Heart left ventricle (tissue), 16 donors: ENCODE results near the gene MAPT. TPM values are rescaled to one million over a fixed set of nuclear protein-coding genes. Genes with fewer than 3 reads are reported as not detected.
"Not testable (repeated sequence)": the region's sequence is repeated elsewhere in the genome, so short reads cannot be mapped to it uniquely, and the experiment has no call there.

Source experiments
- ATAC-seq, 4 donors: fragments of 200-7000 bp; cut with Tn5 transposase; one replicate each; pipeline ENCODE4 v1.9.1; 2020 to 2022; ENCODE audit warnings: moderate library complexity in 4 of 4, mild to moderate bottlenecking in 3 of 4, moderate number of reproducible peaks in 1 of 4
- DNase-seq, 5 donors: peaks; one replicate each; pipeline ENCODE4 v3.0.0-alpha.2; 2020
- H3K27ac ChIP-seq, 12 donors: fragments of 200-600 bp; sonication (generic) in 4 of 12; one replicate each; pipeline versions ENCODE4 v1.5.0 to v1.8.0; 2016 to 2022; ENCODE audit warnings: mild to moderate bottlenecking in 2 of 12
- H3K27me3 ChIP-seq, 9 donors: fragments of 200-600 bp; sonication (generic) in 2 of 9; one replicate each; pipeline versions ENCODE4 v1.5.1 to v1.8.0; 2016 to 2022; ENCODE audit warnings: mild to moderate bottlenecking in 3 of 9
- H3K36me3 ChIP-seq, 9 donors: fragments of 200-600 bp; sonication (generic) in 2 of 9; one replicate each; pipeline versions ENCODE4 v1.5.0 to v1.8.0; 2018 to 2022; ENCODE audit warnings: mild to moderate bottlenecking in 2 of 9
- H3K4me1 ChIP-seq, 12 donors: fragments of 200-600 bp; sonication (generic) in 4 of 12; one replicate each; pipeline versions ENCODE4 v1.5.0 to v1.8.0; 2016 to 2022; ENCODE audit warnings: mild to moderate bottlenecking in 3 of 12
- H3K4me3 ChIP-seq, 12 donors: fragments of 200-600 bp; sonication (generic) in 4 of 12; one replicate each; pipeline versions ENCODE4 v1.5.0 to v1.8.0; 2017 to 2022; ENCODE audit warnings: mild to moderate bottlenecking in 9 of 12, moderate library complexity in 4 of 12
- H3K9me3 ChIP-seq, 12 donors: fragments of 200-600 bp; sonication (generic) in 4 of 12; one replicate each; pipeline versions ENCODE4 v1.5.0 to v1.8.0; 2016 to 2022; ENCODE audit warnings: mild to moderate bottlenecking in 1 of 12
- POLR2A ChIP-seq, 2 donors: fragments of 450-650 bp; IDR thresholded peaks; one replicate each; pipeline ENCODE4 v1.6.1; 2017; ENCODE audit warnings: antibody characterized with exemption in 2 of 2, mild to moderate bottlenecking in 2 of 2, moderate library complexity in 2 of 2
- WGBS, 4 donors: extraction: QIAGEN DNeasy Blood & Tissue Kit in 2 of 4; methylation state at CpG; one replicate each; pipeline versions ENCODE4 v1.1.5 to v1.1.7; 2013 to 2018; 5-methylcytosine and 5-hydroxymethylcytosine counted together
- intact Hi-C, 10 donors: fragments of 100-400 bp; cut with DNase I; formaldehyde crosslinking; loops; one replicate each; pipeline versions ENCODE4 v1.11.1 to v1.14.2; 2022
- polyA plus RNA-seq, 2 donors: library from polyadenylated mRNA; stranded (reverse); fragments of 200-250 nt; gene quantifications; one replicate each; pipeline ENCODE4 v1.2.3, GENCODE V29; 2013
- total RNA-seq, 9 donors: library from RNA; depleted of rRNA in 2 of 9; stranded (reverse); fragments of >200 nt in 2 of 9; fragmentation: NEBNext Ultra II Directional in 3 of 9; extraction: Animal tissue kit (Norgen Biotek cat#: 25700) in 3 of 9; gene quantifications; one replicate each; pipeline versions ENCODE4 v1.1.0 to v1.2.4, GENCODE V29; 2016 to 2023
- TF ChIP-seq, protein P1 (sequence below), 12 donors: fragments of 200-600 bp; sonication (generic) in 4 of 12; IDR thresholded peaks; one replicate each; pipeline versions ENCODE4 v1.5.0 to v1.8.0; 2018 to 2022; ENCODE audit warnings: antibody characterized with exemption in 12 of 12, mild to moderate bottlenecking in 5 of 12
- donor health status: ischemic (EF 13 %, LVEDD 7.1; RV severe dilation, severe dysfunction).
- donor health status: healthy with polysubstance abuse.
- donor health status: DM: no; HTN: yes; CAD: no.
- donor health status: DM: no; HTN: no; CAD: no.
- donor health status: ischemic (EF 25% LVEDD 6.9; RV normal size, moderate dysfunction).
- donor health status: ischemic (EF 25% LVEDD 5.7; RV mildly dilated, moderate dysfunction).
- donor health status: healthy.
- donor health status: DM: yes; HTN: yes; CAD: no.
- donor health status: ischemic (EF 35%, LVEDD 5.7; RV mildly dilated, moderate dysfunction).
- donor health status: nonischemic (EF 11% LVEDD 7.7; RV severe dilation, severe dysfunction).
- donor health status: DM: yes; HTN: yes; CAD: no.
- donor health status: PGD.
- donor health status: ischemic (EF 29% LVEDD 5.4; RV normal size, mild dysfunction).
- donor health status: nonischemic (EF 23%, LVEDD 6.1; RV moderate dilation, normal function).

The MAPT gene
- total and polyA plus RNA-seq, 11 donors, result 2.9 to 70.4 (median 29.3) TPM

DNA sequence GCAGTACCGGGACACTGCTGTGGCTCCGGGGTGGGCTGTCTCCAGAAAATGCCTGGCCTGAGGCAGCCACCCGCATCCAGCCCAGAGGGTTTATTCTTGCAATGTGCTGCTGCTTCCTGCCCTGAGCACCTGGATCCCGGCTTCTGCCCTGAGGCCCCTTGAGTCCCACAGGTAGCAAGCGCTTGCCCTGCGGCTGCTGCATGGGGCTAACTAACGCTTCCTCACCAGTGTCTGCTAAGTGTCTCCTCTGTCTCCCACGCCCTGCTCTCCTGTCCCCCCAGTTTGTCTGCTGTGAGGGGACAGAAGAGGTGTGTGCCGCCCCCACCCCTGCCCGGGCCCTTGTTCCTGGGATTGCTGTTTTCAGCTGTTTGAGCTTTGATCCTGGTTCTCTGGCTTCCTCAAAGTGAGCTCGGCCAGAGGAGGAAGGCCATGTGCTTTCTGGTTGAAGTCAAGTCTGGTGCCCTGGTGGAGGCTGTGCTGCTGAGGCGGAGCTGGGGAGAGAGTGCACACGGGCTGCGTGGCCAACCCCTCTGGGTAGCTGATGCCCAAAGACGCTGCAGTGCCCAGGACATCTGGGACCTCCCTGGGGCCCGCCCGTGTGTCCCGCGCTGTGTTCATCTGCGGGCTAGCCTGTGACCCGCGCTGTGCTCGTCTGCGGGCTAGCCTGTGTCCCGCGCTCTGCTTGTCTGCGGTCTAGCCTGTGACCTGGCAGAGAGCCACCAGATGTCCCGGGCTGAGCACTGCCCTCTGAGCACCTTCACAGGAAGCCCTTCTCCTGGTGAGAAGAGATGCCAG, 117.6 kb downstream of the MAPT start:
- peak in 1 of 4 donors; percentile 34 for ATAC-seq
- 79 to 88% (median 86%) methylated on average over 16 to 28 of the region's 28 CpGs for WGBS, 4 donors

DNA sequence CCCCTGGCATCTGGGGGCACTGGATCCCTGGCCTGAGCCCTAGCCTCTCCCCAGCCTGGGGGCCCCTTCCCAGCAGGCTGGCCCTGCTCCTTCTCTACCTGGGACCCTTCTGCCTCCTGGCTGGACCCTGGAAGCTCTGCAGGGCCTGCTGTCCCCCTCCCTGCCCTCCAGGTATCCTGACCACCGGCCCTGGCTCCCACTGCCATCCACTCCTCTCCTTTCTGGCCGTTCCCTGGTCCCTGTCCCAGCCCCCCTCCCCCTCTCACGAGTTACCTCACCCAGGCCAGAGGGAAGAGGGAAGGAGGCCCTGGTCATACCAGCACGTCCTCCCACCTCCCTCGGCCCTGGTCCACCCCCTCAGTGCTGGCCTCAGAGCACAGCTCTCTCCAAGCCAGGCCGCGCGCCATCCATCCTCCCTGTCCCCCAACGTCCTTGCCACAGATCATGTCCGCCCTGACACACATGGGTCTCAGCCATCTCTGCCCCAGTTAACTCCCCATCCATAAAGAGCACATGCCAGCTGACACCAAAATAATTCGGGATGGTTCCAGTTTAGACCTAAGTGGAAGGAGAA, 118.2 kb downstream of the MAPT start:
- H3K27ac ChIP-seq, result no peak overlapping the region
- no peaks in the 10 kb centered on the region for H3K36me3 ChIP-seq
- ATAC-seq (peak in 1 of 4 donors; percentile 18), DNase-seq (peak in 1 of 5 donors; percentile 34)
- H3K4me1 ChIP-seq, result no peaks in the 10 kb centered on the region
- H3K27me3 ChIP-seq, result no peaks in the 10 kb centered on the region
- intact Hi-C loops, result no loop called here
- H3K9me3 ChIP-seq, result no peaks in the 10 kb centered on the region
- 77 to 88% (median 85%) methylated on average over 10 to 11 of the region's 11 CpGs for WGBS, 4 donors
- TF ChIP-seq, protein P1, sequence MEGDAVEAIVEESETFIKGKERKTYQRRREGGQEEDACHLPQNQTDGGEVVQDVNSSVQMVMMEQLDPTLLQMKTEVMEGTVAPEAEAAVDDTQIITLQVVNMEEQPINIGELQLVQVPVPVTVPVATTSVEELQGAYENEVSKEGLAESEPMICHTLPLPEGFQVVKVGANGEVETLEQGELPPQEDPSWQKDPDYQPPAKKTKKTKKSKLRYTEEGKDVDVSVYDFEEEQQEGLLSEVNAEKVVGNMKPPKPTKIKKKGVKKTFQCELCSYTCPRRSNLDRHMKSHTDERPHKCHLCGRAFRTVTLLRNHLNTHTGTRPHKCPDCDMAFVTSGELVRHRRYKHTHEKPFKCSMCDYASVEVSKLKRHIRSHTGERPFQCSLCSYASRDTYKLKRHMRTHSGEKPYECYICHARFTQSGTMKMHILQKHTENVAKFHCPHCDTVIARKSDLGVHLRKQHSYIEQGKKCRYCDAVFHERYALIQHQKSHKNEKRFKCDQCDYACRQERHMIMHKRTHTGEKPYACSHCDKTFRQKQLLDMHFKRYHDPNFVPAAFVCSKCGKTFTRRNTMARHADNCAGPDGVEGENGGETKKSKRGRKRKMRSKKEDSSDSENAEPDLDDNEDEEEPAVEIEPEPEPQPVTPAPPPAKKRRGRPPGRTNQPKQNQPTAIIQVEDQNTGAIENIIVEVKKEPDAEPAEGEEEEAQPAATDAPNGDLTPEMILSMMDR (IDR thresholded peaks at IDR 0.05), result no peak
- no peak for TF ChIP-seq POLR2A (IDR thresholded peaks at IDR 0.05)
- H3K4me3 ChIP-seq, result no peak overlapping the region

More for the DNA sequence above, 117.6 kb downstream of the MAPT start:
- H3K9me3 ChIP-seq, result no peaks in the 10 kb centered on the region
- peak in 1 of 5 donors; percentile 47 for DNase-seq
- no peaks in the 10 kb centered on the region for H3K36me3 ChIP-seq
- H3K4me1 ChIP-seq, result no peaks in the 10 kb centered on the region
- intact Hi-C loops, result no loop called here
- no peak overlapping the region for H3K27ac ChIP-seq
- H3K4me3 ChIP-seq, result no peak overlapping the region
- TF ChIP-seq, protein P1 (IDR thresholded peaks at IDR 0.05), result no peak
- TF ChIP-seq POLR2A (IDR thresholded peaks at IDR 0.05), result no peak
- H3K27me3 ChIP-seq, result no peaks in the 10 kb centered on the region

DNA sequence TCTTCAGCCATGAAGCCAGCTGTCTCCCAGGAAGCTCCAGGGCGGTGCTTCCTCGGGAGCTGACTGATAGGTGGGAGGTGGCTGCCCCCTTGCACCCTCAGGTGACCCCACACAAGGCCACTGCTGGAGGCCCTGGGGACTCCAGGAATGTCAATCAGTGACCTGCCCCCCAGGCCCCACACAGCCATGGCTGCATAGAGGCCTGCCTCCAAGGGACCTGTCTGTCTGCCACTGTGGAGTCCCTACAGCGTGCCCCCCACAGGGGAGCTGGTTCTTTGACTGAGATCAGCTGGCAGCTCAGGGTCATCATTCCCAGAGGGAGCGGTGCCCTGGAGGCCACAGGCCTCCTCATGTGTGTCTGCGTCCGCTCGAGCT, 118.8 kb downstream of the MAPT start:
- ATAC-seq (no peak), DNase-seq (peak in 1 of 5 donors; percentile 40)
- H3K36me3 ChIP-seq, result no peaks in the 10 kb centered on the region
- no peak overlapping the region for H3K27ac ChIP-seq
- intact Hi-C loops, result no loop called here
- H3K4me3 ChIP-seq, result no peak overlapping the region
- no peaks in the 10 kb centered on the region for H3K9me3 ChIP-seq
- no peaks in the 10 kb centered on the region for H3K27me3 ChIP-seq
- WGBS, 4 donors, result 89 to 92% (median 89%) methylated on average over 5 to 7 of the region's 7 CpGs
- no peaks in the 10 kb centered on the region for H3K4me1 ChIP-seq
- no peak for TF ChIP-seq POLR2A (IDR thresholded peaks at IDR 0.05)
- TF ChIP-seq, protein P1 (IDR thresholded peaks at IDR 0.05), result no peak

DNA sequence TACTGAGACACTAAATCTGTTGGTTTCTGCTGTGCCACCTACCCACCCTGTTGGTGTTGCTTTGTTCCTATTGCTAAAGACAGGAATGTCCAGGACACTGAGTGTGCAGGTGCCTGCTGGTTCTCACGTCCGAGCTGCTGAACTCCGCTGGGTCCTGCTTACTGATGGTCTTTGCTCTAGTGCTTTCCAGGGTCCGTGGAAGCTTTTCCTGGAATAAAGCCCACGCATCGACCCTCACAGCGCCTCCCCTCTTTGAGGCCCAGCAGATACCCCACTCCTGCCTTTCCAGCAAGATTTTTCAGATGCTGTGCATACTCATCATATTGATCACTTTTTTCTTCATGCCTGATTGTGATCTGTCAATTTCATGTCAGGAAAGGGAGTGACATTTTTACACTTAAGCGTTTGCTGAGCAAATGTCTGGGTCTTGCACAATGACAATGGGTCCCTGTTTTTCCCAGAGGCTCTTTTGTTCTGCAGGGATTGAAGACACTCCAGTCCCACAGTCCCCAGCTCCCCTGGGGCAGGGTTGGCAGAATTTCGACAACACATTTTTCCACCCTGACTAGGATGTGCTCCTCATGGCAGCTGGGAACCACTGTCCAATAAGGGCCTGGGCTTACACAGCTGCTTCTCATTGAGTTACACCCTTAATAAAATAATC, 119.3 kb downstream of the MAPT start:
- no peak for ATAC-seq
- 71 to 78% (median 75%) methylated on average over 9 of the region's 9 CpGs for WGBS, 4 donors
- no peaks in the 10 kb centered on the region for H3K36me3 ChIP-seq
- no peaks in the 10 kb centered on the region for H3K27me3 ChIP-seq
- no peak overlapping the region for H3K4me3 ChIP-seq
- DNase-seq, result peak in 1 of 5 donors; percentile 39
- no peak for TF ChIP-seq POLR2A (IDR thresholded peaks at IDR 0.05)
- TF ChIP-seq, protein P1 (IDR thresholded peaks at IDR 0.05), result no peak
- intact Hi-C loops, result no loop called here
- H3K9me3 ChIP-seq, result no peaks in the 10 kb centered on the region
- no peaks in the 10 kb centered on the region for H3K4me1 ChIP-seq
- H3K27ac ChIP-seq, result no peak overlapping the region

DNA sequence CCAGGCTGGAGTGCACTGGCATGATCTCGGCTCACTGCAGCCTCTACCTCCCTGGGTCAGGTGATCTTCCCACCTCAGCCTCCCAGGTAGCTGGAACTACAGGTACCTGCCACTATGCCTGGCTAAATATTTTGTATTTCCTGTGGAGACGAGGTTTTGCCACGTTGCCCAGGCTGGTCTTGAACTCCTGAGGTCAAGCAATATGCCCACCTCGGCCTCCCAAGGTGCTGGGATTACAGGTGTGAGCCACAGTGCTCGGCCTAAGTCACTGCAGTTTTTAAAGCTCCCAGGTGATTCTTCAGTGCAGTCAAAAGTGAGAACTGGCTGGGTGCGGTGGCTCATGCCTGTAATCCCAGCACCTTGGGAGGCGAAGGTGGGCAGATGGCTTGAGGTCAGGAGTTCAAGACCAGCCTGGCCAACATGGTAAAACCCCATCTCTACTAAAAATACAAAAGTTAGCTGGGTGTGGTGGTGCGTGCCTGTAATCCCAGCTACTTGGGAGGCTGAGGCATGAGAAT, 125.1 kb downstream of the MAPT start:
- Histone ChIP-seq H3K27ac (peak overlapping the region in 1 of 12 donors; percentile 64), H3K36me3 (peaks cover 0 to 19% (median 0%) of the 10 kb centered on the region in 9 donors)
- DNase-seq, H3K4me3 ChIP-seq, ATAC-seq, H3K27me3 ChIP-seq, H3K9me3 ChIP-seq, H3K4me1 ChIP-seq, intact Hi-C loops: not testable (repeated sequence)
- 89 to 96% (median 94%) methylated on average over 7 to 8 of the region's 8 CpGs for WGBS, 4 donors
